GM21367 (cell line): ENCODE measurements around the gene RBFOX1.

Experiments used
- ATAC-seq: cut with Tn5 transposase; IDR thresholded peaks from one replicate; pipeline ENCODE4 v1.9.1; 2021; ENCODE audit not compliant: unreplicated experiment

Gene RBFOX1

DNA sequence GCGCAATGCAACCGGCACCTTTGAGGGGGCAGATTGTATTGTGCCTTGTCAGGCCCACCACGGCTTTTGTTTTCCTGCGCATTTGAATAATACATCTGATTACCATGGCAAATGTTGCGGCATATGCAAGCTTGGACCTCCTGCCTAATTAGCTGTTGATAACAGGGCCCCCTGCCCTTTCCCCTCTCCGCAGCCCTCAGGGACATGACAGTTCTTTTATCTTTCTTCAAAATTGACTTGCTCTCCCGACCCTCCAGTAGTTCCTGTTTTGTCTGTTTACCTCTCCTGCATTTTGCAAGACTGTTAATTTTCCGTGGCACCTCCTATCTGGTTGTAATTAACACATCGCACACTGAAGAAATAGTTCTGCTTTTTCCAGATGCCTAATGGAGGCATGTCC, 86.8 kb downstream of the RBFOX1 start:
- ATAC-seq, result no peak

DNA sequence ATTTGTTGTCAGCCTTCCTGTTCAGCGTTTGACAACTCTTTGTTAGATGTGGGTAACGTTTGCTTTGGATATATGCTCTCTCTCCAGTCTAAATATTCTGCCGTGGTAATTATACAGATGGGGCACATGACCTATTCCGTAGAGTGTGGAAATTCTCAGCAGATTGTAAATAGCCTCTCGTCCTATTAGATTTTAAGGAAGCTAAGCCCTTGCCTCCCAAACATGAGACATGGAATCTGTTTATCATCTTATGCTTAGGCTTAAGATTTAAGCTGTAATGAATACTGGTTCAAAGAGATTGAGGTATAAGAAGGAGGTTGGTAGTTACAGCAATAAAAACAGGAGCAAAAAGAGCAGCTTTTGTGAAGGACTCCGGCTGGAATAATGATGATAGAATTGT, 87.4 kb downstream of the RBFOX1 start:
- no peak for ATAC-seq

DNA sequence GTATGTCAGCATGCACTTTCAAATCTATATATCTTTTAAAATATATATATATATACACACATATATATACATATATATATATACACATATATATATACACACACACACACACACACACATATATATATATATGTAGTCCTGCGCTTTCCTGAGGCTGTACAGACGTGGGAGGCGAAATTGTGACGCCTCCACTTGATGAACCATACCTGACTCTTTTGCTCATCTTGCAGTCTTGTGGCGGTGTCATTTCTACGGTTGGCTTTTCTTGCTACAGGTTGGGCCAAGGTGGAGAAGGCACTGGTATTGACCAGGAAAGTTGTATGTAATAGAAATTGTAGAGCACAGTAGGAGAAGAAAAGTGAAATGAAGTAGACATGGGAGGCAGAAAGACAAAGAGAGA, 88.2 kb downstream of the RBFOX1 start:
- no peak for ATAC-seq

DNA sequence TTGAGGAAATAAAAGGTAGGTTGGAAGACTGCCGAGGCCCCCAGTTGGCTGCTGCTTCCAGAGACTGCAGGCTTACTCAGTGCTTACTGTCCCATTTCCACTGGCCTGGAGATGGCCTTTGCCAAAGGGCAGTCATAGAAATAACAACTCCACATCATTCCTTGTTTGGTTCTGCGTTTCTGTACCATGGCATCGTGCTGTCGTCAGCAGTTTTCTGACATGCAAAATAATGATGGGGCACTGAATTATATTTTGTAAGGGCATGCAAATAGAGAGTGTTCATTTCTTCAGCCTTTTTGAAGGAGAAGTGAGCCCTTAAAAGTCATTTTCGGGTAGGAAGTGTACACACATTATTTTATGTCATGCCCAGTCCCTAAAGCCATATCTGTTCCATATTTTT, 88.9 kb downstream of the RBFOX1 start:
- ATAC-seq, result no peak

DNA sequence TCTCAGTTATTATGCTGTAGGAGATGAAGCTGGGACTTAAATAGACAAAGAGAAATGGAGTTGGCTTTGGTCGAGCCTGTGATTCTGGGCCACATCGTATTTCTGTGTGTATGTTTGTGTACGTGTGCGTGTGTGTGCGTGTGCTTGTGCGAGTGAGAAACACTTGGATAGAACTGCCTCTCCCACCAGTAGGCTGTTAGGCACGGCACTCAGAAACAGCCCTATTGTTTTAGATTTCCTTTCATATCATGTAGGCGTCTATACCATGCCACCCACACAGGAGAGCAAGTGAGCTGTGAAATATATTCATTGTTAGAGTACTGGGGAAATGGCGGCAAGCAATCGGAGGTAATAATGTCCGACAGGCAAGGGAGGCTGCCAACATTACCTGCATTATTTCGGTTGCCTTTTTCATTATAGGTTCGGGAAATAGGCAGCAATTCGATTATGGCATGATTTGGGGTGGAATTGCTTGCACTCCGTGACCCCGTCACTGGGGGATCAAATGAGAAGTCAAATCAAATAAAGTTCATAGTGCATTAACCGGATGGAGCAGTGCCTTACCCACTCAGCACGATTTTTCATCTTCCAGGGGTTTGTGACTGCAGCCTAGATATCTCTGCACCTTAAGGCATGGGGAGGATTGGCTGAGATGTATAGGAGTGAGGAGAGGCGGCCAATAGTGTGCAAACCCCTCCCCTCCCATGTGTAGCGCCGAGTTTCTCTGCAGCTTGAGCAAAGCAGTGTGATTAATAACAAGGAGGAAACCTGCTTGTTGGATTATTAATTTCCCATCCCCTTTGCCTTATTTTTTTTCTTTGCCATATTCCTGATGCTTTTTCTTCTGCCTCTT, 89.6 kb downstream of the RBFOX1 start:
- ATAC-seq, result no peak

DNA sequence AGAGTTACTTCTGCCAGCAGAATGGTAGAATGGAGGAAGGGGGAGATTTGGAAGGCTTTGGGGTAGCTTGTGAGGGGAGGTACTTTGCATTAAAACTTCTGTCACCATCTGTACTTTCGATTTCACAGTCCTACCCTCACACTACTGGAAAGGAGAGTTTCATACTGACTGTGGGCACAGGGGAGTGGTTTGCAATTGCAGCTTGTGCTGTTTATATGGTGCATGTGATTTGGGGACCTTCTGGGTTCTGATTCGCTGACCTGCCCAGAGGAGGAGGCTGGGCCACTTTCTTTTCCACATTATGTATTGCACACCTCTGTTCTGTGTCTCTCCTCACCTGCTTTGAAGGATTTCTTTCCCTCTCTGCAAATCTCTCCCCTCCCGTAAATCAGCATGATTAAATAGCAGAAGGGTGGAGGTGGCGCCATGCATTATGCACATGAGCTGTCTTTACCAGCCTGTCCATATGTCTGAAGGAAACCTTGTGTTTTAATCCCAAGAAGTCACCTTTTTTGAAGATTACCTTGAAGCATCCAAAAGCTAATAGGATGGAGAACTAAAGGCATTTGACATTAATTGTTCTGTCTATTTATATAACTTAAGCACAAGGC, 90.9 kb downstream of the RBFOX1 start:
- no peak for ATAC-seq

DNA sequence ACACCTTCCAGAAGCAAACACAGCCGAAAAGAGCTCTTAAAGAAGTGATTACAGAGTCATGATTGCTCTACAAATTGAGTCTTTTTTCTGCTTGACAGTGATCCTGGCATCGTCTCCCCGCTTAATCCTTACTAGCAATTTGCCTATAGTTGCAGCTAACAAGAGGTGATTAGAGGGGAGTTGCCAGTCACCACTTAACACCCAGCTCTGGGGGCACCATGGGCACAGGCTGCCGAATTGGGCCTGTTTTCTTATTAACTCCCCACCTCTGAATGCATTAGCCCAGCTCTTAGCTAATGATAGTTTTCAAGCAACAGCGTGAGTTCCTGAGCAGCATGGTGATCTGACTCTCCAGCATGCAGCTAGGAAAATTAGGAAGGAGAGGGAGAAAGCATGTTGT, 93.5 kb downstream of the RBFOX1 start:
- no peak for ATAC-seq

DNA sequence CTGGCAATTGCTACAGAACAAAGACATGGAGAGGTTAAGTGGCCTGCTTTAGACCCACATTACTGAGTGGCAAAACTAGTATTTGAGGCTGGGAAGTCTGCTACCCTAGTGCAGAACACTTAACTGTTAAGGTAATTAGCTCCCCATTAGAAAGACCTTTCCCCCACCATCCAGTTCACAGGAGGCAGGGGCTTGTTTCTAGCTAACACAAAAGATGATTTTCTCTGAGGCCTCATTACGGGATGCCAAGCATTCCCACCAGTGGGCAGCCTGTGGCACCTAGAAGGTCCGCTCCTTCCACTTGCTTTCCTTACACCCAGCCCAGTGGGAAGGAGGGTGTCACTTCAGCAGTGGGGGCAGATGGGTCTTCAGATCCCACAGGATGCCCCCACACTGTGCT, 99.1 kb downstream of the RBFOX1 start:
- no peak for ATAC-seq

DNA sequence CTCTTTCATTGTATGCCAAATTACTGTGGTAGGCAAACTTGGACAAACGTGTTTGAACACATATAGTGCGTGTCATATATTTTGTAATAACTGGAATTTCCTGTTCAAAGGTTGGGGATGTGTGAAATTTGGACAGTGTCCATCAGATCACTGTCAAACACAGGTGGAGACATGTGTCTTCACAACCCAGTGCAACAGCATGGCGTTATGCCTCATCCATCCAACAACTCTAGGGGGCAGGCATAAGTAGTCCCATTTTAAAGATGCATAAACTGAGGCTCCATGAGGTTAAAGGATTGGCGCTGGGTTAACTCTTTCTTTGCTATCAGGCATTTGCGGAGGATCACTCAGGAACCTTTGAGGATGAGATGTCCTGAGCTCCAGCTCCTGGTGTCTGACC, 103.7 kb downstream of the RBFOX1 start:
- ATAC-seq, result no peak

DNA sequence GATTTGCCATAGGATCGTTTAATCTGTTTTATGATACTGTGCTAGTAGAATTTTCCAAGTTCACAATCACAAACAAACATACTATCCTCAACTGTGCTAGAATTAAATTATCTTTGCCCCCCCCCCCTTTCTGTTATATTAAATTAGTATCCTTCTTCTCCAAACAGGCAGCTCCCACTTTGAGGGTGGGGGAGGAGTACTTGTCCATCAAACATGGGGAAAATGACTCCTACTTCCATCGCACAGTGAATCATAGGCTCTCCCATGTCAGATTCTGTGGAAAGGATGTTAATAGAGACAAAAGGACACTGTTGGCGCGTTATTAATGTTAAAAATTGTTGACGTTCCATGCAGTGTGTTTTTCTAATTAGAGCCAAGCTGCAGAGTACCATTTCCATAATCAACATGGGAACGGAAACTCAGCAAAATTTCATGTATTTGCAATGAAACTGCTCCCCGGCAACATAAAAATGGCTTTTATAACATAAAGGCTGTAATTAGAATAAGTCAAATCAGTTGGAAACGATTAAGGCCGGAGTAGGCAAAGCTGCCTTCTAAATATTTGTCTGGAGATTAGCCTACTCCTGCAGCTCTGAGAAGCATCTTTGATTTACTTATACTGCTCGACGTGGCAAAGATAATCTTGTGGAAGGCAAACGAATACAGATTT, 104.6 kb downstream of the RBFOX1 start:
- no peak for ATAC-seq

DNA sequence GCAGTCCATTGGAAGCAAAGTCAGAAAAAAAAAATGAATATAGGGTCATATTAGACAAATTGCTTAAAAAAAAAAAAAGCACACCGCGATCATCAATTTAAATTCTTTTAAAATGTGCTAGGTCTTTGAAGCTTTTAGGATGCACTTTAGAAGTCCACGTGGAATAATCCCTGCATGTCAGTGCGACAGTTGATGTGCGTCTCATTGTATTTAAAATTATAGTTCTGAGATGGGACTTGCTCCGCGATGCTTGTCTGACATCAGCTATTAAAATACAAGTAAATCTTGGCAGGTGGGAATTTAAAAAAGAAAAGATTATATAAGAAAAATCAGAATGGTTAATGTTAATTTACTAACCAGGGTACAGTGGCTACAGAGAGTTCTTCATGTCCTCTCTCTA, 105.2 kb downstream of the RBFOX1 start:
- no peak for ATAC-seq

DNA sequence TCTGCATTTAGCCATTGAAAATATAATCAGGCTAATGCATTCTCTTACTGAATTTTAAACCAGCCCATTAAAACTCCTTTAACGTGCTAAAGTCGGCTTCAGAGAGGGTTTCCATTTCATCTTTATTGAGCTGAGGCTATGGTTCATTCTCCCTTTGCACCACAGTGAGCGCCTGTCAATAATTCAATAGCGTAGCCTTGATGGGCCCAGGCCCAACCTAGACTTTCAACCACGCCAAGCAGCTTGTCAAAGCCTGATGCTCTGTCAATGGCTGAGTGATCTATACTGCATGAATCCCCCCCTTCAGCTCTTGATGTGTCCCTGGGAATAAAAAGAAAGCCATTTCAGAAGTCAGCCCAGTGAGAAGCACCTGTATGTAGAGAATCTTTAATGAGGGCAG, 106.0 kb downstream of the RBFOX1 start:
- ATAC-seq, result no peak

DNA sequence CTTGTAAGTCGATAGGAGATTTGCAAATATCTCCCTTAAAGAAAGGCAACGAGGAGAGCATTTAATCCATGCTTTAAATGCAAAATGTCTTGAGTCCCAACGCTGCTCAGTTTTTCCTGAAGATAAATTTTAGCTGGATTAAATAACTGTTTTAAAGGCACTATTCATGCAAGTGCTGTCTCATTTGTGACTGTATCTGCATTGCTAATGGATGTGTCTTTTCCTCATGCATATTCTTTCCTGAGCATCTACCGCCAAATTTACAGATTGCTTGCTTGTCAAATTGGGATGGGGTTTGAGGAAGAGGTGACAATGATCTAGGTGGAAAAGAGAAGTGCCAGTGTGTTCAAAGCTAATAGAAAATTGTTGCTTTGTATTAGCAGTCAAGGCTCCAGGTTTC, 106.9 kb downstream of the RBFOX1 start:
- no peak for ATAC-seq

DNA sequence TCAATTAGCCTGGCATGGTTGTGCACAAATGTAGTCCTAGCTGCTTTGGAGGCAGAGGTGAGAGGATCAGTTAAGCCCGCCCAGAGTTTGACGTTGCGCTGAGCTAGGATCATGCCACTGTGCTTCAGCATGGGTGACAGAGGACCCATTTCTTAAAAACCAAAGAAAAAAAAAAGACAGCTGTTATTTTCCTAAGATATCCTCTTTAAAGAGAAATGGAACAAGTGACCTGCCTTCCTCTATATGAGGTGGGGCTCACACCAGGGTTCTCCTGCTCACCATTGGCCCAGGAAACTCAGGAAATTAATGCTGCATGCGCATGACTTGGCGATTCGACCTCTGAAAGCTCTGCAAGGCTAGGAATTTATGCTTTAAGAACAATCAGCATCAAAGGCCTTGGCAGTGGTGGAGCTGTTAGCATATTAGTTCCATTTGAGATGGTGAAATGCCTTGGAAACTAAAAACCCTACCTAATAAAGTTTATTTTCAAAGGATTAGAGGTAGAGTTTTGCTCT, 108.3 kb downstream of the RBFOX1 start:
- ATAC-seq, result no peak

DNA sequence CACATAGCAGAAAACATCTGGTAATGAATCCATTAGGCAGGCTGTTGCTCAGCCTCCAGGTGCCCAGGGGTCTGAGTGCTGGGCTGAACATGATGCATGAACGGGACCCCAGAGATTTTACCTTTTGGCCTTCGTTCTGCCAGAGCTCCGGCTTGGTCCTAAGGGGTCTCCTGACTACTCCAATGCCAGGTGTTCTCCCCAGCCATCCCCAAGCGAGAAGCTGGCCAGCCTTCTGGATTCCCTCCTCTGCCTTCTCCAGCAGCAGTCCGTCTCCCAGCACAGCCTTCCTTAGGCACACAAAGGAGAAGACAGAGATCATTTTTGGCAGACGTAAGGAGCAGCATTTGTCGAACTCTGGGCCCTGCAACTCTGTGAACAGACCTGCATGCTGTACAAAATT, 109.4 kb downstream of the RBFOX1 start:
- no peak for ATAC-seq

DNA sequence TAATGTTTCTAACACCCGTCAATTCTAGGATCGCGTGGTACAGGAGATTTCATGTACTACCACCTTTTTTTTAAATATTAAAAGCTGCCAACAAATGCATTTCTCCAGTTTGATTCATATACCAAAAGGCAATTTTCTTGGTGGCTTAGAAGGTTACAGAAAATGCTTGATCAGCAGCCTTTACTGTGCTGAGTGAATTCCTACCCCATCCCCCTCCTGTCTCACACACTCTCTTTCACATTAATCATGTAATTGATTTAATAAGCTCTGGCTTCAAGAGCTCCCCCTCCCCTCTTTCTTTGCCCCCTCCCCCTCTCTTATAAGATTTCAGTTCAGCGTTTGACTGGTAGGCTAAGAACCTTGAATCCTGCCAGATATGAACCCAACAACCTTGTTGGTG, 110.5 kb downstream of the RBFOX1 start:
- no peak for ATAC-seq

DNA sequence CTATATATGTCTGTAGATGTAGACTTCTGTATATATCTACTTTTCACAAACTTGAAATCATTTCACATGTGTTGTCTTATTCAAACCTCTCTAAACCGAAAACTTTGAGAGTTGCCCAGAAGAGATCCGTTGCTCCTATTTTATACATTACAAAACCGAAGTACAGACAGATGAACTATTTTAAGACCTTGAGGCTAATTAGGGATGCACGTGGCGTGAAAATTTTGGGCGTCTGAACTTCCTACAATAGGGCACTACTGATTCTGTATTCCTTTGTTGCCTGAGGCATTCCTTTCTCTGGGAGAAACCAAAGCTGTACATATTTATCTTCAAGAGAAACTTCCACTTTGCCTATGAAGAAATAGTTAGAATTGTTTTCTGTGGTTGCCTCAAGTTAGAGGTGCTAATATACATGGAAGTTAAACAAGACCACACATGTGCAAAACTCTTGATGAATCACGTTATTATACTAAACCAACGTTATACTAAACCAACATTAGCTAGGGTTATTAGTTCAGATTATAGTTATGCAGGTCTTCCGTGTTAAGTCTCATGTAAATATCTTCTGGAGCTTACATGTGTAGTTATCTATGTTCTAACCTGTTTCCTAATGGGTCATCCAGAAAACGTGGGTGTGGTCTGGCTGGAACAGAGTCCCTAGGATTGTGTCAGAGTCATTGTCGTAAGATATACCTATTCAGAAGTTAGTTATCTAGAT, 111.2 kb downstream of the RBFOX1 start:
- no peak for ATAC-seq

DNA sequence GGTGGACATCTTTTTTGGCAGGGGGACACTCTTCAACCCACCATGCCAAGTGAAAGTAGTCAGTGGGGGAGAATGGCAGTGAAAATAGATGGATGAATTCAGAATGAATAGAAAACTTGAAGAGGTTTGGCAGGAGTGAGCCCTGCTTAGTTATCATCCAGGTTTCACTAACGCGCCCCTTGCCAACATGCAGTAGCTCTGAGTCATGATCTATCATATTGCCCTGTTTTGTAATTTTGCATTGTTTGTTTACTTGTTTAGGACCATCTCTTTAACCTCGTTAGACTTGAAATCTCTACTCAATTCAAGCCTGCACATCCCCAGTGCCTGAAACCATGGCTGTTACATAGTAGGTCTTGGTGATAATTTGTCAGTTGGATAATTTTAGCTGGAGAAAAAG, 116.7 kb downstream of the RBFOX1 start:
- no peak for ATAC-seq

DNA sequence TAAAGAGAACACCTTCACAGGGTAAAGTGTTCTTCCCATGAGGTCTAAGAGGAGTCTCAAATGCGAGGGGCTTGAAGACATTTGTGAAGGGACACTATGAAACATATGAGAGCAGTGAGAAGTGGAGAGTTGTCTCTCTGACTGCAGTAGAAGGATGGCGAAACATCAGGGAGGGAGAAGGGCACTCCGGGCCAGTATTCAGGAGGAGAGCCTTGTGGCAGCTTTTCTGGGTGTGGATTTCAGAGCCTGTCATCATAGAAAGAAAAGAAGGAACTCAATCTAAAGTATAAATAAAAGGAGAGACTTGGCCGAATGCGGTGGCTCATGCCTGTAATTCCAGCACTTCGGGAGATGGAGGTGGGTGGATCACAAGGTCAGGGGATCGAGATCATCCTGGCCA, 117.2 kb downstream of the RBFOX1 start:
- no peak for ATAC-seq

DNA sequence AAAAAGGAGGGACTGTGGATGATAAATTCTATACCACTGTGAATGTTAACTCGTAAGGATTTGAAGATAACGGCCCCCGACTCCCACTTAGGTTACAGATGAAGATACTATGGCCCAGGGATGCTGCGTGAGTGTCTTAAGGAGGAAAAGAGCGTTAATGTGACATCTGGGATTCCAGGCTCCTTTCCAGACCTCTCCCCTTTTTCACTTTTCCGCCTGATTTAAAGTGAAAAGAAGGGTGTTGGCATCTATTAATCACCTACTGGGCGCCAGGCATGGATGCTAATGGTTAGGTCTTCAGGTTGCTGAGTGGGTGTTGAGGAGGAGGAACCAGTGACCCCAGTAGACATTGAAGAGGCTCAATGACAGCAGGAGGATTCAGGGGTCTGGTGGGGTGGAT, 117.8 kb downstream of the RBFOX1 start:
- ATAC-seq, result no peak

DNA sequence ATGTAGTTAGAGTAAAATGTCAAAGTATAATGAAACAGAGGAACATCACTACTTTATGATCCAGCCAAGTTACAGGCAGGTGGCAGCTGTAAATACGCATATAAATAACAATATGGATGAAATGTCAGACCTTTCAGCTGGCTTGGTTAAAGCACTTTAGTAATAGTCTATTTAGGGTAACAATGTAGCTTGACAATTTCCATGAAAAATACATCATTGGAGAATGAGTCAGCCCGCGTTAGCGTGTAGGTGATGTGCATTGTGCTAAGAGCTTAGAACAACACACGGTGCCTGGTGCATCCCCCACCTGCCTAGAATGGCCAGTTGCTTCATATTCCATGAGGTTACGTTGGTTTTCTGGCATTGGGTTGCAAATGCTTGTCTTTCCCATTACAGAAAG, 119.4 kb downstream of the RBFOX1 start:
- ATAC-seq, result no peak
